Measurements from ENCODE around the gene AMH.
A peak's percentile ranks its signal among the peaks of the same experiment; 100 is the strongest.

GRCh38 chr19:2232286-2233151, 16.6 kb upstream of the AMH start:
- TF ChIP-seq CTCF (IDR thresholded peaks at IDR 0.05), result peak; percentile 24
- no peak for TF ChIP-seq SIN3A (IDR thresholded peaks at IDR 0.05; ENCODE audit: borderline replicate concordance, insufficient read depth, low read depth, low read length)
- peak; percentile 2; the same call in 1 of the 2 replicates for TF ChIP-seq POLR2AphosphoS5 (IDR thresholded peaks at IDR 0.05; ENCODE audit: low read depth, low read length)
- TF ChIP-seq TCF7L2 (IDR thresholded peaks at IDR 0.05; ENCODE audit: low read depth, low read length), result no peak
- TF ChIP-seq REST (IDR thresholded peaks at IDR 0.05; ENCODE audit: insufficient read depth in 1 of 2, low read depth in 2 of 2, low read length in 1 of 2), result no peak
